IMR-90 (cell line): ENCODE data around the gene ARHGEF3. TPM values are rescaled to one million over a fixed set of nuclear protein-coding genes. Genes with fewer than 3 reads are reported as not detected.
"Not testable (repeated sequence)": the region's sequence is repeated elsewhere in the genome, so short reads cannot be mapped to it uniquely, and the experiment has no call there.

Experiments used
- ATAC-seq: fragments of 200-7000 bp; cut with Tn5 transposase; 2 replicates; pipeline ENCODE4 v1.9.1; 2020; ENCODE audit warnings: low read depth, mild to moderate bottlenecking, moderate library complexity
- BruUV-seq: library from RNA; stranded (reverse); fragments of 400-500 nt; replicated peaks from 2 replicates; lab custom pipeline; 2021; lab: Mats Ljungman, UMichigan
- CTCF ChIA-PET: fragments of 300-600 bp; formaldehyde crosslinking; extraction: SDS; loops from one replicate; lab custom pipeline; 2021; ENCODE audit warnings: antibody characterized with exemption; lab: Yijun Ruan, JAX
- POLR2A ChIA-PET: fragments of 300-600 bp; sonication (Branson Sonifier 250); formaldehyde crosslinking; loops from one replicate; lab custom pipeline; 2022; ENCODE audit warnings: antibody characterized with exemption; ENCODE audit not compliant: unreplicated experiment; lab: Charles Lee
- DNase-seq: peaks from one replicate; pipeline ENCODE4 v3.0.0; 2013
- H2AFZ ChIP-seq: replicated peaks from 2 replicates; pipeline ENCODE3; 2013; ENCODE audit warnings: low read length, mild to moderate bottlenecking; ENCODE audit not compliant: poor library complexity
- H2AK5ac ChIP-seq: 2 replicates; pipeline ENCODE4 v1.6.1; 2013; ENCODE audit warnings: low read depth, low read length, inconsistent platforms
- H2AK9ac ChIP-seq: replicated peaks from 2 replicates; pipeline ENCODE3; 2013; ENCODE audit warnings: mild to moderate bottlenecking, low read depth, low read length, moderate library complexity; ENCODE audit not compliant: poor library complexity
- H2BK120ac ChIP-seq: 2 replicates; pipeline ENCODE4 v1.6.1; 2013; ENCODE audit warnings: low read depth, low read length, inconsistent platforms
- H2BK15ac ChIP-seq: 3 replicates; pipeline ENCODE4 v1.6.1; 2013; ENCODE audit warnings: low read depth, low read length, inconsistent platforms
- H2BK20ac ChIP-seq: 2 replicates; pipeline ENCODE4 v1.6.1; 2013; ENCODE audit warnings: low read depth, mild to moderate bottlenecking, inconsistent platforms, low read length, moderate library complexity
- H2BK5ac ChIP-seq: 2 replicates; pipeline ENCODE4 v1.6.1; 2013; ENCODE audit warnings: mild to moderate bottlenecking, low read depth, low read length, inconsistent platforms; ENCODE audit not compliant: poor library complexity, severe bottlenecking
- H3K14ac ChIP-seq: replicated peaks from 2 replicates; pipeline ENCODE4 v1.6.1; 2013; ENCODE audit warnings: low read depth, low read length, inconsistent platforms
- H3K18ac ChIP-seq: 2 replicates; pipeline ENCODE4 v1.6.1; 2013; ENCODE audit warnings: low read depth, low read length, control low read depth
- H3K23ac ChIP-seq: 2 replicates; pipeline ENCODE4 v1.6.1; 2013; ENCODE audit warnings: low read depth, low read length, inconsistent platforms
- H3K27ac ChIP-seq: 2 replicates; pipeline ENCODE4 v1.5.1; 2013; ENCODE audit warnings: mild to moderate bottlenecking, control low read depth, low read length; ENCODE audit not compliant: insufficient read depth
- H3K27me3 ChIP-seq: 2 replicates; pipeline ENCODE4 v1.6.1; 2013; ENCODE audit warnings: low read length; ENCODE audit not compliant: control insufficient read depth, insufficient read depth
- H3K36me3 ChIP-seq: 2 replicates; pipeline ENCODE4 v1.6.1; 2013; ENCODE audit warnings: low read length, mixed read lengths; ENCODE audit not compliant: control insufficient read depth, insufficient read depth
- H3K4ac ChIP-seq: 2 replicates; pipeline ENCODE4 v1.6.1; 2013; ENCODE audit warnings: low read depth, low read length, inconsistent platforms
- H3K4me1 ChIP-seq: 2 replicates; pipeline ENCODE4 v1.6.1; 2013; ENCODE audit warnings: low read length, mixed read lengths; ENCODE audit not compliant: control insufficient read depth, insufficient read depth
- H3K4me2 ChIP-seq: 2 replicates; pipeline ENCODE4 v1.6.1; 2013; ENCODE audit warnings: low read depth, mild to moderate bottlenecking, control low read depth, low read length, moderate library complexity
- H3K4me3 ChIP-seq: 2 replicates; pipeline ENCODE4 v1.5.1; 2013; ENCODE audit warnings: low read depth, mild to moderate bottlenecking, control low read depth, low read length, moderate library complexity; ENCODE audit not compliant: insufficient read depth
- H3K56ac ChIP-seq: 2 replicates; pipeline ENCODE4 v1.6.1; 2013; ENCODE audit warnings: low read length, inconsistent platforms; ENCODE audit not compliant: insufficient read depth; ENCODE audit errors: extremely low read depth
- H3K79me1 ChIP-seq, 2 experiments: 2 replicates each; pipeline ENCODE4 v1.6.1; 2013; ENCODE audit warnings: low read length in 2 of 2, inconsistent platforms in 1 of 2, low read depth in 1 of 2
- H3K9ac ChIP-seq: 2 replicates; pipeline ENCODE4 v1.6.1; 2013; ENCODE audit warnings: low read depth, low read length, control low read depth
- H3K9me1 ChIP-seq: 2 replicates; pipeline ENCODE4 v1.6.1; 2013; ENCODE audit warnings: low read length, inconsistent platforms; ENCODE audit not compliant: insufficient read depth
- H3K9me3 ChIP-seq: 2 replicates; pipeline ENCODE4 v1.6.1; 2013; ENCODE audit warnings: low read length; ENCODE audit not compliant: control insufficient read depth, insufficient read depth
- H4K20me1 ChIP-seq: 2 replicates; pipeline ENCODE4 v1.6.1; 2013; ENCODE audit warnings: low read length, inconsistent platforms; ENCODE audit not compliant: insufficient read depth
- H4K5ac ChIP-seq: 2 replicates; pipeline ENCODE4 v1.6.1; 2013; ENCODE audit warnings: mild to moderate bottlenecking, low read depth, low read length, control low read depth
- H4K8ac ChIP-seq, 2 experiments: 2 replicates each; pipeline ENCODE4 v1.6.1; 2013; ENCODE audit warnings: low read depth in 2 of 2, low read length in 2 of 2, control low read depth in 1 of 2, inconsistent platforms in 1 of 2
- H4K91ac ChIP-seq: 2 replicates; pipeline ENCODE4 v1.6.1; 2013; ENCODE audit warnings: low read depth, low read length, inconsistent platforms; ENCODE audit not compliant: insufficient read depth
- WGBS, 2 experiments: methylation state at CpG; one replicate each; pipeline versions ENCODE4 v1.1.5 to v1.1.7; 2013; ENCODE audit warnings: missing lambda C conversion rate in 2 of 2; ENCODE audit not compliant: insufficient read length in 1 of 2; ENCODE audit errors: extremely low coverage in 2 of 2; 5-methylcytosine and 5-hydroxymethylcytosine counted together
- dilution Hi-C: fragments of 300-500 bp; cut with HindIII; formaldehyde crosslinking; loops from one replicate; pipeline ENCODE4 v1.14.3; 2018; ENCODE audit warnings: low sequenced_read_pairs; ENCODE audit not compliant: unreplicated experiment
- in situ Hi-C: fragments of 300-500 bp; cut with MboI; formaldehyde crosslinking; loops from 3 replicates; pipeline ENCODE4 v1.14.3; 2019; ENCODE audit warnings: low sequenced_read_pairs, inconsistent platforms, mixed read lengths
- intact Hi-C: fragments of 100-400 bp; cut with micrococcal nuclease; formaldehyde crosslinking; loops from 2 replicates; pipeline ENCODE4 v1.10.0; 2022
- polyA plus RNA-seq, 3 experiments: library from polyadenylated mRNA; depleted of rRNA; stranded (reverse); fragments of >200 nt; gene quantifications; 2 replicates each; pipeline ENCODE4 v1.2.3, GENCODE V29; 2012; ENCODE audit warnings: low replicate concordance in 1 of 3
- total RNA-seq: library from RNA; depleted of rRNA; stranded (reverse); fragments of >200 nt; gene quantifications from 2 replicates; pipeline ENCODE4 v1.2.3, GENCODE V29; 2012

Gene ARHGEF3
- total and polyA plus RNA-seq, 2 of the 4 experiments (the other 2 are of a cell fraction), result 2.1 to 2.3 TPM

GRCh38 chr3:56707412-56707811 is 94.3 kb downstream of the ARHGEF3 start:
- H4K5ac ChIP-seq, H3K27ac ChIP-seq, H3K4me3 ChIP-seq, dilution Hi-C loops, H3K9me3 ChIP-seq, H3K56ac ChIP-seq, BruUV-seq, H3K4ac ChIP-seq, H2AFZ ChIP-seq, H2BK15ac ChIP-seq, H3K27me3 ChIP-seq, H4K8ac ChIP-seq, H2AK5ac ChIP-seq, DNase-seq, H3K4me1 ChIP-seq, H3K4me2 ChIP-seq, ATAC-seq, H3K14ac ChIP-seq, H3K36me3 ChIP-seq, H2BK120ac ChIP-seq, H2AK9ac ChIP-seq, H3K18ac ChIP-seq, H3K79me1 ChIP-seq, H2BK20ac ChIP-seq, H3K23ac ChIP-seq, H2BK5ac ChIP-seq, H4K91ac ChIP-seq, H3K9ac ChIP-seq, H4K20me1 ChIP-seq, H3K9me1 ChIP-seq: not testable (repeated sequence)
- ChIA-PET POLR2A (interaction anchor here (0.7 kb wide), 1 partner anchor 281 kb away, joined by 12 read pairs; no protein-coding TSS in a partner anchor), CTCF (interaction anchor here (0.6 to 1.5 kb wide), 4 partner anchors 11 to 282 kb away, joined by 3 to 5 read pairs (median 4); no protein-coding TSS in a partner anchor)
- intact Hi-C loops, result loop anchor here (10.0 kb wide), 2 partner anchors 387 to 517 kb away; partner anchors contain the start of gene APPL1
- in situ Hi-C loops, result loop anchor here (10.0 kb wide), 1 partner anchor 87 kb away; no protein-coding TSS in a partner anchor
- no CpG with 5 or more reads among the region's 6 CpGs for WGBS, 2 experiments
